ENCODE data around the gene GALNS. TPM values are rescaled to one million over a fixed set of nuclear protein-coding genes. Genes with fewer than 3 reads are reported as not detected.
"Not testable (repeated sequence)": the region's sequence is repeated elsewhere in the genome, so short reads cannot be mapped to it uniquely, and the experiment has no call there.

Gene GALNS
- polyA plus RNA-seq, 1 donor from 2014 or later: 19.4 TPM

- TF ChIP-seq SMC3 (conservative IDR thresholded peaks at IDR 0.05; ENCODE audit: poor library complexity): no peak
- TF ChIP-seq, protein P1, sequence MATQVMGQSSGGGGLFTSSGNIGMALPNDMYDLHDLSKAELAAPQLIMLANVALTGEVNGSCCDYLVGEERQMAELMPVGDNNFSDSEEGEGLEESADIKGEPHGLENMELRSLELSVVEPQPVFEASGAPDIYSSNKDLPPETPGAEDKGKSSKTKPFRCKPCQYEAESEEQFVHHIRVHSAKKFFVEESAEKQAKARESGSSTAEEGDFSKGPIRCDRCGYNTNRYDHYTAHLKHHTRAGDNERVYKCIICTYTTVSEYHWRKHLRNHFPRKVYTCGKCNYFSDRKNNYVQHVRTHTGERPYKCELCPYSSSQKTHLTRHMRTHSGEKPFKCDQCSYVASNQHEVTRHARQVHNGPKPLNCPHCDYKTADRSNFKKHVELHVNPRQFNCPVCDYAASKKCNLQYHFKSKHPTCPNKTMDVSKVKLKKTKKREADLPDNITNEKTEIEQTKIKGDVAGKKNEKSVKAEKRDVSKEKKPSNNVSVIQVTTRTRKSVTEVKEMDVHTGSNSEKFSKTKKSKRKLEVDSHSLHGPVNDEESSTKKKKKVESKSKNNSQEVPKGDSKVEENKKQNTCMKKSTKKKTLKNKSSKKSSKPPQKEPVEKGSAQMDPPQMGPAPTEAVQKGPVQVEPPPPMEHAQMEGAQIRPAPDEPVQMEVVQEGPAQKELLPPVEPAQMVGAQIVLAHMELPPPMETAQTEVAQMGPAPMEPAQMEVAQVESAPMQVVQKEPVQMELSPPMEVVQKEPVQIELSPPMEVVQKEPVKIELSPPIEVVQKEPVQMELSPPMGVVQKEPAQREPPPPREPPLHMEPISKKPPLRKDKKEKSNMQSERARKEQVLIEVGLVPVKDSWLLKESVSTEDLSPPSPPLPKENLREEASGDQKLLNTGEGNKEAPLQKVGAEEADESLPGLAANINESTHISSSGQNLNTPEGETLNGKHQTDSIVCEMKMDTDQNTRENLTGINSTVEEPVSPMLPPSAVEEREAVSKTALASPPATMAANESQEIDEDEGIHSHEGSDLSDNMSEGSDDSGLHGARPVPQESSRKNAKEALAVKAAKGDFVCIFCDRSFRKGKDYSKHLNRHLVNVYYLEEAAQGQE (IDR thresholded peaks at IDR 0.05; ENCODE audit: borderline replicate concordance): no peak
- TF ChIP-seq, protein P2, sequence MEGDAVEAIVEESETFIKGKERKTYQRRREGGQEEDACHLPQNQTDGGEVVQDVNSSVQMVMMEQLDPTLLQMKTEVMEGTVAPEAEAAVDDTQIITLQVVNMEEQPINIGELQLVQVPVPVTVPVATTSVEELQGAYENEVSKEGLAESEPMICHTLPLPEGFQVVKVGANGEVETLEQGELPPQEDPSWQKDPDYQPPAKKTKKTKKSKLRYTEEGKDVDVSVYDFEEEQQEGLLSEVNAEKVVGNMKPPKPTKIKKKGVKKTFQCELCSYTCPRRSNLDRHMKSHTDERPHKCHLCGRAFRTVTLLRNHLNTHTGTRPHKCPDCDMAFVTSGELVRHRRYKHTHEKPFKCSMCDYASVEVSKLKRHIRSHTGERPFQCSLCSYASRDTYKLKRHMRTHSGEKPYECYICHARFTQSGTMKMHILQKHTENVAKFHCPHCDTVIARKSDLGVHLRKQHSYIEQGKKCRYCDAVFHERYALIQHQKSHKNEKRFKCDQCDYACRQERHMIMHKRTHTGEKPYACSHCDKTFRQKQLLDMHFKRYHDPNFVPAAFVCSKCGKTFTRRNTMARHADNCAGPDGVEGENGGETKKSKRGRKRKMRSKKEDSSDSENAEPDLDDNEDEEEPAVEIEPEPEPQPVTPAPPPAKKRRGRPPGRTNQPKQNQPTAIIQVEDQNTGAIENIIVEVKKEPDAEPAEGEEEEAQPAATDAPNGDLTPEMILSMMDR (IDR thresholded peaks at IDR 0.05; ENCODE audit: poor library complexity, severe bottlenecking): no peak
- TF ChIP-seq RAD21 (conservative IDR thresholded peaks at IDR 0.05): no peak
- TF ChIP-seq POLR2AphosphoS5 (IDR thresholded peaks at IDR 0.05): no peak
- H3K79me2 ChIP-seq (replicated peaks; ENCODE audit: insufficient read depth, low read length): no peaks in the 10 kb centered on the region
- no peak overlapping the region for H3K4me2 ChIP-seq (ENCODE audit: low read length)
- no peaks in the 10 kb centered on the region for H4K20me1 ChIP-seq (ENCODE audit: insufficient read depth)
- no peak overlapping the region for H2AFZ ChIP-seq (ENCODE audit: low read depth, low read length)
- H3K27ac ChIP-seq (ENCODE audit: low read length): no peak overlapping the region
- H3F3A ChIP-seq (ENCODE audit: insufficient read depth, low read length, poor library complexity, severe bottlenecking): no peaks in the 10 kb centered on the region
- H3K27me3 ChIP-seq (ENCODE audit: insufficient read depth, low read depth, low read length): no peaks in the 10 kb centered on the region
- H3K4me3 ChIP-seq (ENCODE audit: low read length): no peak overlapping the region
- no peak overlapping the region for H3K9ac ChIP-seq (ENCODE audit: low read length)
- H3K9me2 ChIP-seq (ENCODE audit: insufficient read depth, low read length): no peaks in the 10 kb centered on the region
- H3K36me3 ChIP-seq (ENCODE audit: insufficient read depth, low read length): no peaks in the 10 kb centered on the region
- H3K9me3 ChIP-seq (ENCODE audit: low read length): no peaks in the 10 kb centered on the region
Measured at GRCh38 chr16:88891083-88891482, 34.3 kb upstream of the GALNS start.

- H3K79me2 ChIP-seq (replicated peaks; ENCODE audit: insufficient read depth, low read length); H3K9me3 ChIP-seq (ENCODE audit: low read length); H3K4me2 ChIP-seq (ENCODE audit: low read length); H3K27ac ChIP-seq (ENCODE audit: low read length); H3K9ac ChIP-seq (ENCODE audit: low read length); H3F3A ChIP-seq (ENCODE audit: insufficient read depth, low read length, poor library complexity, severe bottlenecking); H3K4me3 ChIP-seq (ENCODE audit: low read length); H2AFZ ChIP-seq (ENCODE audit: low read depth, low read length); H4K20me1 ChIP-seq (ENCODE audit: insufficient read depth); H3K9me2 ChIP-seq (ENCODE audit: insufficient read depth, low read length); H3K36me3 ChIP-seq (ENCODE audit: insufficient read depth, low read length); H3K27me3 ChIP-seq (ENCODE audit: insufficient read depth, low read depth, low read length): not testable (repeated sequence)
Measured at GRCh38 chr16:88889702-88890352, 33.1 kb upstream of the GALNS start.

GRCh38 chr16:88888461-88889387, 32.0 kb upstream of the GALNS start:
- H3K79me2 ChIP-seq (replicated peaks; ENCODE audit: insufficient read depth, low read length): no peaks in the 10 kb centered on the region
- H3K4me3 ChIP-seq (ENCODE audit: low read length): no peak overlapping the region
- no peak overlapping the region for H3K27ac ChIP-seq (ENCODE audit: low read length)
- H3F3A ChIP-seq (ENCODE audit: insufficient read depth, low read length, poor library complexity, severe bottlenecking): no peaks in the 10 kb centered on the region
- H3K4me2 ChIP-seq (ENCODE audit: low read length): no peak overlapping the region
- no peaks in the 10 kb centered on the region for H3K27me3 ChIP-seq (ENCODE audit: insufficient read depth, low read depth, low read length)
- H3K9me3 ChIP-seq (ENCODE audit: low read length): no peaks in the 10 kb centered on the region
- H3K36me3 ChIP-seq (ENCODE audit: insufficient read depth, low read length): no peaks in the 10 kb centered on the region
- H3K9ac ChIP-seq (ENCODE audit: low read length): no peak overlapping the region
- H3K9me2 ChIP-seq (ENCODE audit: insufficient read depth, low read length): no peaks in the 10 kb centered on the region
- no peak overlapping the region for H2AFZ ChIP-seq (ENCODE audit: low read depth, low read length)
- no peaks in the 10 kb centered on the region for H4K20me1 ChIP-seq (ENCODE audit: insufficient read depth)
- TF ChIP-seq EP300 (conservative IDR thresholded peaks at IDR 0.05; ENCODE audit: poor library complexity, severe bottlenecking) (no peak), MXI1 (conservative IDR thresholded peaks at IDR 0.05; ENCODE audit: poor library complexity, severe bottlenecking) (no peak), POLR2AphosphoS5 (IDR thresholded peaks at IDR 0.05) (no peak), RAD21 (conservative IDR thresholded peaks at IDR 0.05) (no peak), EZH2 (IDR thresholded peaks at IDR 0.05; ENCODE audit: borderline replicate concordance, insufficient read depth, low read length, poor library complexity, severe bottlenecking) (no peak), TAF1 (IDR thresholded peaks at IDR 0.05; ENCODE audit: low read depth) (no peak)
- TF ChIP-seq, protein P2 (IDR thresholded peaks at IDR 0.05; ENCODE audit: poor library complexity, severe bottlenecking): no peak
